GM21447 (cell line): ENCODE data around the gene MLLT10.
"Not testable (repeated sequence)": the region's sequence is repeated elsewhere in the genome, so short reads cannot be mapped to it uniquely, and the experiment has no call there.

Experiments
- ATAC-seq: cut with Tn5 transposase; IDR thresholded peaks from one replicate; pipeline ENCODE4 v1.9.1; 2021; ENCODE audit not compliant: unreplicated experiment

The MLLT10 gene

DNA sequence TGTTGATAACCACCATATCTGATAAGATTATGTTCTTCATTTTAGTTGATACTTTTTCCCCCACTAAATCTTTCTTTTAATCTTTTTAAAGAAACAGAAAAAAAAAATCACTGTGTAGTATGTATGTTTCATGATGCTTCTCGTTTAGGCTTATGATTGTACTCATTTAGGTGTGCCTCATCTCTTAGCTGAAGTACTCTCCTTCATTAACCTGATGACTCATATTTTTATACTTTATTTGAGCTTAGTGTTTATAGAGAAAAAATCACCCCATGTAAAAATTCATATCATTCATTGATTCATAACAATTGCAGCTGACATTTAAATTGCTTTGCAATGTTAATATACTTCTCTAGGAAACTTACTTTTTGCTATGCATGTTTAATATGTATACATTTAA lies 158.9 kb downstream of the MLLT10 start:
- no peak for ATAC-seq

DNA sequence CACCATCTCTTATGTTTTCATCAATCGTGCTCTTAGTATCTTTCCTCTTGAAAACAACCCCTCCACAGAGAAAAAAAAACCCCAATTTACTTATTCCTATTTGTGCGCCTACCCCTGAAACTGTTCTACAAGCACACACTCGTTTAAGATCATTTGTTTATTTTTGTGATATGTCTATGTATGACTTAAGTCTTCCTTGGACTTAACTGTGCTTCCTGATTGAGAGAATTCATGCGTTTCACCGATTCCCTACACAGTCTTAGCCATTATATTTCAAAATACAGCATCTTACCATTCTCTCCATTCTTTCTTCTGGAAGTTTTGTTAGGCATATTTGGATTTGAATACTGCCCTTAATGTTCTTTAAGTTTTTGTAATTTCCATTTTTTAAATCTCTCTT lies 159.4 kb downstream of the MLLT10 start:
- no peak for ATAC-seq

DNA sequence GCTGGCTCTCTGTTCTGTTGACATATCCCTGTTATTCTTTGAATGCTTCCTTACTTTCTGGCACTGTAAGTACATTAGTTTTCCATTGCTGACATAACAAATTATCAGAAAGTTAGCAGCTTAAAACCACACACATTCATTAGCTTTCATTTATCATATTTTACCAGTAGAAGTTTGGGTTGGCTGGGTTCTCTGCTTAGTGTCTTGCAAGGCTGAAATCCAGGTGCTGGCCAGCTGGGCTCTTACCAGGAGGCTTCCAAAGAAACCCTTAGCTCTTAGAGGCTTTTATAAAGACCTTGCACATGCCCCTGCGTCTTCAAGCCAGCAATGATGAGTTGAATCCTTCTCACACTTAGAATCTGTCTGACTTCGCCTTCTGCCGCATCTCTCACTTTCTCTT lies 160.6 kb downstream of the MLLT10 start:
- no peak for ATAC-seq

DNA sequence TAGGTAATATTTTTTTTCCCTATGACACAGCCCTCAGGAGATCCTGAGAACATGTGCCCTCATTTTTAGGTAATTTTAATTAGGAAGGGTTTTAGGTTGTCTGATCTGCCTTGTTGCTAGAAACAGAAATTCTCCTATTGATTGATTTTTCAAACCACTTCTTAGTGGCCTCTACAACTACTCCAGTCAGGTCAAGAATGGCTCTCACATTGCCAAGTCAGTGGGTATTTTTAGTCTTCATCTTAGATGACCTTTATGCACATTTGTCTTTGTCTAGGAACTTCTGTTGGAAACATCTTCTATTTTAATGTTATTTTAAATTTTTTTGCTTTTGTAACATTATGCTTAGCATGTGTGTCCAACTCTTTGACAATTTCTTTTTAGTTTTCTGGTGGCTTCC lies 162.3 kb downstream of the MLLT10 start:
- ATAC-seq, result no peak

DNA sequence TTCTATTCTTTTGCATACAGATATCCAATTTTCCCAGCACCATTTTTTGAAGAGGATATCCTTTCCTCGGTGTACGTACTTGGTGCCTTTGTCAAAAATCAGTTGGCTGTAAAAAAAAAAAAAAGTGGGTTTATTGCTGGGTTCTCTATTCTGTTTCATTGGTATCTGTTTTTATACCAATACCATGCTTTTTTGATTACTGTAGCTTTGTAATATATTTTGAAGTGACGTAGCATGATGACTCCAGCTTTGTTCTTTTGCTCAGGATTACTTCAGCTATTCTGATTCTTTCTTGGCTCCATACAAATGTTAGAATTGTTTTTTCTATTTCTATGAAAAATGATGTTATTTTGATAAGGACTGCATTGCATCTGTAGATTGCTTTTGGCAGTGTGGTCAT lies 165.5 kb downstream of the MLLT10 start:
- ATAC-seq, result no peak

DNA sequence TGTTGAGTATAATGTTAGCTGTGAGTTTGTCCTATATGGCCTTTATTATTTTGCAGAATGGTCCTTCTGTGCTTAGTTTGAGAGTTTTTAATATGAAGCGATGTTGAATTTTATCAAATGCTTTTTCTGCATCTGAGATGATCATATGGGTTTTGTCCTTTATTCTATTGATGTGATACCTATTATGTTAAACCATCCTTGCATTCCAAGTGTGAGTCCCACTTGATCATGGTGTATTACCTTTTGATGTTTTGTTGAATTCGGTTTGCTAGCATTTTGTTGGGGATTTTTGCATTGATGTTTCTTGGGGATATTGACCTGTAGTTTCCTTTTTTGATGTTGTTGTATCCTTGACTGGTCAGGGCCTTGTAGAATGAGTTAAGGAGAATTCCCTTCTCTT lies 166.4 kb downstream of the MLLT10 start:
- no peak for ATAC-seq

DNA sequence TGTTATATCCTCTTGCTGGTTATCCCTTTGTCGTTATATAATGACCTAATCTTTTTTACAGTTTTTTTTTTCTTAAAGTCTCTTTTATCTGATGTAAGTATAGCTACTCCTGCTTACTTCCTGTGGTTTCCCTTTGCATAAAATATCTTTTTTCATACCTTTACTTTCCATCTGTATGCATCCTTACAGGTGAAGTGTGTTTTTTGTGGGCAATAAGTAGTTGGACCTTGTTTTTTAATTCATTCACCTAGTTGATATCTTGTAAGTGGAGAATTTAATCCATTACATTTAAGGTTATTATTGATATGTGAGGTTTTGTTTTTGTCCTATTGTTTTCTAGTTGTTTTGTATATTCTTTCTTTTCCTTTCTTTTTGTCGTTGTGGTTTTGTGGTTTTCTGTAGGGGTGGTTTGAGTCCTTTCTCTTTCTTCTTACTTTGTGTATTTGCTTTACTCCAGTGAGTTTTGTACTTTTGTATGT lies 168.6 kb downstream of the MLLT10 start:
- ATAC-seq, result peak; percentile 77

DNA sequence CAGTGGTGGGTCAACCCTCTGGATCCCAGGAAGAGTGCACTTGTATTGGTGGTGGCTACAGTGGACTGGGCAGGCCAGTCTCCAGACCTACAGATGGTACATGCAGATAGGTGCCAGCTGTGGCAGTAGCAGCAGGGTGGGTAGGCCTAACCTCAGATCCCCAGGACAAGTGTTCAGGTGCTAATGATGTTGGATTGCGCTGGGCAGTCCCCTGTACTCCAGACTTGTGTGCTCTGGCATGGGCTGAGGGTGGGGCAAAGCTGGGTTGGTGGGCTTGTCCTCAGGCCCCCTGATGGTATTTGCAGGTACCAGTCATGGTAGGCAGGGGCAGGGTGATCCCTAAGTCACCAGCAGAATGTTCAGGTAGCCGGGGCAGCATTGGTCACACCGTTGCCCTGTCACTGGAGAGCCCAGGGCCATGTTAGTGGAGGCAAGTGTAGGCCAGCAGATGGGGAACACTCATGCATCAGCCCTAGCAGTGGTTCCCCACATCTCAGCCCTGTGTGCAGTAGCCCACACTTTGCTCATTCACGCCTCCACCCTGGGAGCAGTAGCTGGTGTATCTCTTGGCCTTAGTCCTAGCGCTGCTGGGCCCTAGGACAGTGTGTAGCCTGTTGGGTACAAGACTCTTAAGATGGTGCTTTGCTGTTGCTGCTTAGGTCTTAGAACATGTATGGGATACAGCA lies 171.3 kb downstream of the MLLT10 start:
- no peak for ATAC-seq

DNA sequence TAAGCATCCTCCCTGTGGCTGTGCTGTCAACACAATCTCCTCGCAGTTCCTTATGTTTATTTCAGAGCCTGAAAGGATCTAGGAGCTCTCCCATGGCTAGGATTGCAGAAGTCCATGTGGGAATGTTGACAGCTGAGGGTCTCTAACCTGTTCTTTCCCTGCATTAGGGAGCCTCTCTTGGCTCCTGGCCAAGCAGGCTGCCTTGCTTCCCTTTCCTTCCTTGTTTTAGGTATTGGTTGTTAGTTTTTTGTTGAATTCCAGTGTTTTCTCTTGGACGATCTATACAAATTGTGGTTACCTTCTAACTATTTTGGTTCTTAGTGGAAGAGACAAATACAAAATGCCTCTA lies 171.8 kb downstream of the MLLT10 start:
- ATAC-seq, result no peak

DNA sequence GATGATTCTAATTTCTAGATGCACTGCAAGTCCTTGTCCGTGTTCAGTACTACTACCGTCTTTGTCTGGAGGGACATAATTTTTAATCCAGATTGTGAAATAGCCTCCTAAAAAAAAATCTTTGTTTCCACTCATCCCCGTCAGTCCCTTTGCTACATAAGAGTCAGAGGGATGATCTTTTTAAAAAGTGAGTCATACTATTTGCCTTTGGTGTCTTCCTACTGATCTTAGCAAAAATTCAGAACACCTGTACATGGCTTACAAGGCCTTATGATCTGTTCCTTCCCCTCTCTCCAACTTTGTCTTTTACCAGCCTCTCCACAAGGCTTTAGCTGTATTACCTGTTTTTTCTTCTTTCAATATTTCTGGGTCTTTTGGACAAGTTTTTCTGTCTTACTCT lies 173.5 kb downstream of the MLLT10 start:
- ATAC-seq, result no peak

DNA sequence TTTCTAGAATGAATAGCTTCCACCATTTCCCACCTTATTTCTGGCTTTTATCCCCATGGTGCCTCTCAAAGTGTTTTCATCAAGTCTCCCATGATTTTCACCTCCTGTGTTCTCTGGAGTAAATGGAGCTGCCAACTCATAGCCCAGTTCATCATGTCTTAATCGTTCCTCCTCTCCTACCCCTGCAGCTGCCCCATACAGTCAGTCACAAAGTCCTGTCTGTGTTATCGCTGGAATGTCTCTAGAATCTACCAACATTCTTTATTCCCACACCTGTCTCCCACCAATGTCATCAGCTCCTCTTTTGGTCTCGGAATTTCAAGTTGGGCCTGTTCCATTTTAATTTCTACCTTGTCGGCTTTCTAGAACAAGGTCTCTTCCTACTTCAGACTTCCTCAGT lies 178.9 kb downstream of the MLLT10 start:
- no peak for ATAC-seq

DNA sequence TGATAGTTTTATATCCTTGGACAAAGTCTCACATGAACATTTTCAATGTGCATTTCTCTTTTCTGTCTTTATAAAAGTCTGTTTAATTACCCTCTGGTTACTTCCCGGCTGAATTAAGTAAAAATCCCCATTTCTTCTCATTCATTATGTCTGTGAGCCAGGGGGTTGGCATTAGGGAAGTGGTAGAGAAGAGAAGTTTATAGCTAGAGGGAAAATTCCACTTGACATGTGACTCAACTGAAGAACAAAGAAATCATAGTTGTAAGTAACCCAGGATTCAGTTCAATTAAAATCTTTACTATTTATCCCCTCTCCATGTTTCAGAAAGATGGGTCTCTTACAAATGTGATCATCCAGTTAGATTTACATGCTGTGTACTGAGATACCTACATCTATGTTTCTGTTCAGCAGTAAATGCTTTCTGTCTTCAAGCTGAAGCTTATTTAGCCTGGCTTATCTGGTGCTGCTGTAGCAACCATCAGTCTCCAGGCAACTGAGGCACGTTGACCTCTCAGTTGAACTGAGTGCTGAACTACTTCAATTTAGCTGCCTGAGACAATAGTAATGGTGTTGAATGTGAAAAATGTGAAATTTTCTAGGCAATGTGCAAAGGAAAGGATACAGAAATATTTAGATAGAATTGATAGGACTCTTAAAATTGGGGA lies 181.6 kb downstream of the MLLT10 start:
- ATAC-seq, result no peak

DNA sequence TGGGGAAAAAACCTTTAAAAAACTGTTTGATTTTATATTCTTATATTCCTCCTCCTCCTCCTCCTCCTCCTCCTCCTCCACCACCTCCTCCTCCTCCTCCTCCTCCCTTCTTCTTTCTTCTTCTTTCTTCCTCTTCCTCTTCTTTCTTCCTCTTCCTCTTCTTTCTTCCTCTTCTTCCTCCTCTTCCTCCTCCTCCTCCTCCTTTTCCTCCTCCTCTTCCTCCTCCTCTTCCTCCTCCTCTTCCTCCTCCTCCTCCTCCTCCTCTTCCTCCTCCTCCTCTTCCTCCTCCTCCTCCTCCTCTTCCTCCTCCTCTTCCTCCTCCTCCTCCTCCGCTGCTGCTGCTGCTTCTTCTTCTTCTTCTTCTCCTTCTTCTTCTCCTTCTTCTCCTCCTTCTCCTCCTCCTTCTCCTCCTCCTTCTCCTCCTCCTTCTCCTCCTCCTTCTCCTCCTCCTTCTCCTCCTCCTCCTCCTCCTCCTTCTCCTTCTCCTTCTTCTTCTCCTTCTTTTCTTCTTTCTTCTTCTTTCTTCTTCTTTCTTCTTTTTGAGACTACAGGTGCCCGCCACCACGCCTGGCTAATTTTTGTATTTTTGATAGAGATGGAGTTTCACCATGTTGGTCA lies 183.5 kb downstream of the MLLT10 start:
- not testable (repeated sequence) for ATAC-seq

DNA sequence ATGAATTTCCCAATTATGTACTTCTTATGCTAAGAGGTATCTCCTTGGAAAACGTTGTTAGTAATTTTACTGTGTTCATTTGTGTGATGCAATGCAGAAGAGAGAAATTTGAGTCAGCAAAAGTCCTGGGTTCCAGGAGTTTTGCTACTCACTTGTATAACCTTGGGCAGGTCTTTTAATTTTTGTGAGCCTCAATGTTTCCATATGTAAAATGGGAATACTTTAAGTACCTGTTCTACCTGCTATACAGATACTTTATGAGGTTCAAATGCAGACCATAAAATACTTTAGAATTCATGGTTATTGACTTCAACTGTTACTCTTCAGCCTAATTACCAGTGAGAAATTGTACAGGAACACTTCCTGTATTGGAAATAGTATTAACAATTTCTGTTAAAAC lies 185.5 kb downstream of the MLLT10 start:
- no peak for ATAC-seq

DNA sequence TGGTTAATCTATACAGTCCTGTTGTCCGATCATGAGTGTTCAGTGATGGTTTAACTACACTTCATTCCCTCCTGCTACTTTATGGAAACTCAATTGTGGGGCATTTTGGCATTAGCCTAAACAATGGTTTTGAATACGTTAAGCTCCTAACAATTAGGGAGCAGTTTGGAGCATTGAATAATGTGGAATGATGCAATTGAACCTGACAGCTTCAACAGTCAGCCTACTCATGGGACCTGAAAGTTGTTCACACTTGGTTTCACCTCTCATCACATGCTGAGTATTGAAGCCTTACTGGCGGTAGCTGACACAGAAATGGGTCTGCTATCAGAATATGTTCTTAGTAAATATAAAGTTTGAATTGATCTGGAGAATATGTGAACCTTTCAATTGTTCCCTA lies 186.1 kb downstream of the MLLT10 start:
- no peak for ATAC-seq

DNA sequence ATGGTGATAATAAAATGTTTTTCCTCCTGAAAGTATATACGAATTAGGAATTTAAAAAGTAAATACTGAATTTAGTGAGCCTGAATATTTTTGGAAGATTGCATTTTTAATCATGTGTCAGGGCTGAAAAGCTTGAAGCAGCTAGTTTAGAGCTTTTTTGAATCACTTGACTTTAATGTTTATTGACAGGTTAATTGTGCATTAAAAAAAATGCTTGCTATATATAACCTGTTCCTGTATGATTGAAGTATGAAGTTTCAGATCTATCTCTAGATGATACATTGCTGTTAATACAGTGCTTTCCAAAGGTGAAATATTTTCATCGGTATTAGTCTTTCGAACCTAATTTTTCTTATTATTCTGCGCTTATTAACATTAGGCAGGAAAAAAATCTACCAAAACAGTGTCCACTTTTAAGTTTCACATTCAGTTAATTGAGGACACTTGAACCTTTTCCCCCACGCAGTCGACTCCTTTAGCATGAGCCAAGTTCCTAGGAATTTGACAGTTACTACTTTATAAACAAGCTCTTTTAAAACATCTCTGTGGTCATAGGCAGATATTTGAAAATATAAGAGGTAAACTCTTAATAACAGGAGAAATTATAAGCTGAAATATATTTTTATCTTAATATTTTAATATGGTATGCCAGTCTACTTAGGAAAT lies 187.1 kb downstream of the MLLT10 start:
- no peak for ATAC-seq

DNA sequence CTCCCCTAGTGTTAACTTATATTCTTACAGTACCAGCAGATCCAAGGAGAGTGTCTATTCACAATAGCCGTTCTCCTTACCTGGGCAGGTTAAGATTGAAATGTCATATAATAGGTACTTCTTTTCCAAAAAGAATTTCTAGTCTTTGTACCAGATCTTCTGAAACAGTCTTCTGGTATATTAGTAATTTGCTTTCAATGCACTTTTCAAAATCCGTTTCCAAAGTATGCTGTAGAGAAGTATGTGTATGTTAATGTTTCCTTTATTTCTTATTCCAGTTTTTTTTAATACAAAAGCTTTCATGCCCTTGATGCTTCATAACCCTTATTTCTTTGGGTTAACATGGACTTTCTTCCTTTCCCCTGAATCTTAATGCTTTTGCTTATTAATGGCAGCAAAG lies 188.2 kb downstream of the MLLT10 start:
- no peak for ATAC-seq

DNA sequence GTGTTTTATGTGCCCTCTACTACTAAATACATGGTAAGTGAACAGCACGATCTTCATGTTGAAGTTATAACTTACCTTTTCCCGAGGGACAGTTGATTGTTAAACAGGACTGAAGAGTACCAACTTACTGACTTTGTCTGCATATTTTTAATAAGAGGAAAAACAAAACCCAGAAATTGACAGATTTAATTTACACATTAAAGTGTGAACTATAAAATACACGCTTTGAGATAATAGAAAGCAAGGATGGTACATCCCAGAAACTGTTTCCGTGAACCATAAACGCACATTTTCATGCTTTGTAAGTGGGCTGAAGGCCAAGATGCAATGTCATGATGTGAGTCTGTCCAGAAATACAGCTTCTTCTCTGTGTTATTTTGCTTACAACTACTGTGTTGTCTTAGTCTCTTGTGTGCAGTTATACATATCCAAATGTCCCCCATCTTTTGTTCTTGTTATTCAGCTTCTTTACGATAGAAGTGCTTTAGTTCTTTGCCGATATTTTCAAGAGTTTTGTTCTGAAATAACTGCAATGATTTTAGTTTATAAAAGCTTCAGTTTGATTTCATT lies 190.1 kb downstream of the MLLT10 start:
- no peak for ATAC-seq

DNA sequence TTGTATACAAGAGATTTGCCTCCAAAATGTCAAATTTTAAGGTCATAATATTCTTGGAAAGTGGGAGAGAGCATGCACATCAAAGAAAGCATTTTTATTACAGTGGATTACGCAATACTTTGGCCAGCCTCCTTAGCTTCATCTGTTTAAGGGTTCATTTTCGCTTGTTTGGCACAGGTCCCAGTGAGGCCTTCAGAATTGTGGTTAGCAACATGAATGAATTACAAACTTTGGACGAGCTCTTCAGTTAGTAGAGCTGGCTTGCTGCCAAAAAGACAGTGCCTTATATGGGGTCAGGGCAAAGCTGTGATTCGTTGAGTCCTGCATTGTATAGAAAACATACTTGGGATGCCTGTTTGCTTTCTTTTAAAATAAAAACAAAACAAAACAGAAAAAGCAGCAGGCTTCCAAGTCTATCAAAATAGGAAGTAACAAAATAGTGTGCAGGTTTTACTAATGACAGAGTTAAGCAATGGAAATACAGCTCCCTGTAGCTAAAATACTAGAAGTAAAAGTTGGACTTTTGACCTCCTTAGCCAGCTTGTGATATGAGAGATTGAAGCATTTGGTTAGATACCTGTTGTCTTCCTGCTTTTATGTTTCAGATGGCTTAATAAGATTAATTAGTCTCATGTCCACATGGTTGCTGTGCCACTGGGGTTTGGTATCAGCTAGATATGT lies 190.8 kb downstream of the MLLT10 start:
- ATAC-seq, result peak; percentile 94

DNA sequence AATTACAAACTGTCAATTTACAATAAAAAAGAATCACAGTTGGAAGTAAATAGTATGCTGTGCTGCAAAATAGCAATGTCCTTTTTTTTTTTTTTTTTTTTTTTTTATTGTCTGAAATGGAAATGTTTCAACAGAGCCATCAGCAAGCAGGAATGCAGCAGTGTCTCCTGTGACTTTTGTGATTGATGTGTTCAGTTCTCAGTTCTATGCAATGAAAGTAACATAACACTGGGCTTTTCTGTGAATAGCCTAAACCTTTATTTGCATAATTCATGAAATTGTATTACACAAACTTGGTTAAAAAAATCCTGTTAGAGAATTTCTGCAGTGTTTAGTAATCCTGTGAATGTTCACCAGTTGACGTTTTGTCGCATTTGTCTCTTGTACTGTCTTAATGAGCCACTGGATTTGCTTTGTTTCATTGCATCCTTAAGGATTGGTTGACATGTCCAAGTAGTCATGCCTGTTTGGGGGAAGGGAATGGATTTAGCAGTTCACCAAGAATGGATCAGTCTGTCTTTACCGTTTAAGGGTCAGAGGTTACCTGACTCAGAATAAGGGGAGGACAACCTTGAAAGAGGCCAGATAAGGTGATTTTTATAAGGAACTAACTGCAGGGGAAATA lies 192.7 kb downstream of the MLLT10 start:
- no peak for ATAC-seq
